Measurements from ENCODE around the gene HESX1. TPM values are rescaled to one million over a fixed set of nuclear protein-coding genes. Genes with fewer than 3 reads are reported as not detected.

Gene HESX1
- total and polyA plus RNA-seq, 2 experiments from 2014 or later = 0.58 TPM; not detected in 1

DNA sequence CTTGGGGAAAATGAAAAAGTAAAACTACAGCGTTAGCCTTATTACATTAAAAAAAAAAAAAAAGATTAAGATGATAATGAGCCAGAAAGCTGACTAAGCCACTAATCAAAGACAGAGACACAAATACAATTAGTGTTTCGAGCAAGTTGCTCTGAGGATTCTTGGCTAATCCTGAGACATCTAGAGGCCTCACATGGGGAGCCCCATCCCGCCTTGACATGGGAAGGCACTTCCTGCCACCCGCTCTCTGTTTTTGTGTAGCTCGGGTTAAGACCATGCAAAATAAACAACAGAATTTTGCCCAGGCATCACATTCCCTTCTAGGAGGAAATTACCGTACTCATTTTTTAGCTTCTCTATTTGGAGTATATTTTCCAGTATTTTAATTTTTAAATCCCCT, 15.3 kb downstream of the HESX1 start:
- 4 to 10% methylated on average over 6 of the region's 6 CpGs for WGBS, 2 experiments (ENCODE audit: low coverage in 1 of 2, low lambda C conversion rate in 2 of 2, missing lambda C conversion rate in 2 of 2)
- no peak overlapping the region for H3K9ac ChIP-seq
- no peaks in the 10 kb centered on the region for H3F3A ChIP-seq (ENCODE audit: insufficient read depth)
- H4K20me1 ChIP-seq (ENCODE audit: insufficient read depth) = no peaks in the 10 kb centered on the region
- peak; percentile 45 for DNase-seq
- H3K27me3 ChIP-seq (replicated peaks; ENCODE audit: insufficient read depth) = no peaks in the 10 kb centered on the region
- peak overlapping the region; percentile 63 for H2AFZ ChIP-seq
- H3K79me2 ChIP-seq (ENCODE audit: insufficient read depth) = no peaks in the 10 kb centered on the region
- H3K9me3 ChIP-seq (ENCODE audit: low read depth) = no peaks in the 10 kb centered on the region
- H3K4me2 ChIP-seq (ENCODE audit: unreplicated experiment) = no peak overlapping the region
- H3K27ac ChIP-seq = no peak overlapping the region
- in situ Hi-C loops (cut with MboI) = no loop called here
- H3K36me3 ChIP-seq (ENCODE audit: low read depth) = no peaks in the 10 kb centered on the region
- no peaks in the 10 kb centered on the region for H3K9me2 ChIP-seq (ENCODE audit: insufficient read depth)
- H3K4me1 ChIP-seq (ENCODE audit: insufficient read depth) = peaks cover 6% of the 10 kb centered on the region
- TF ChIP-seq EZH2 (IDR thresholded peaks at IDR 0.05; ENCODE audit: insufficient read depth, poor library complexity, severe bottlenecking) (no peak), EZH2phosphoT487 (IDR thresholded peaks at IDR 0.05; ENCODE audit: insufficient read depth, low read depth) (no peak)
- H3K4me3 ChIP-seq = no peak overlapping the region

DNA sequence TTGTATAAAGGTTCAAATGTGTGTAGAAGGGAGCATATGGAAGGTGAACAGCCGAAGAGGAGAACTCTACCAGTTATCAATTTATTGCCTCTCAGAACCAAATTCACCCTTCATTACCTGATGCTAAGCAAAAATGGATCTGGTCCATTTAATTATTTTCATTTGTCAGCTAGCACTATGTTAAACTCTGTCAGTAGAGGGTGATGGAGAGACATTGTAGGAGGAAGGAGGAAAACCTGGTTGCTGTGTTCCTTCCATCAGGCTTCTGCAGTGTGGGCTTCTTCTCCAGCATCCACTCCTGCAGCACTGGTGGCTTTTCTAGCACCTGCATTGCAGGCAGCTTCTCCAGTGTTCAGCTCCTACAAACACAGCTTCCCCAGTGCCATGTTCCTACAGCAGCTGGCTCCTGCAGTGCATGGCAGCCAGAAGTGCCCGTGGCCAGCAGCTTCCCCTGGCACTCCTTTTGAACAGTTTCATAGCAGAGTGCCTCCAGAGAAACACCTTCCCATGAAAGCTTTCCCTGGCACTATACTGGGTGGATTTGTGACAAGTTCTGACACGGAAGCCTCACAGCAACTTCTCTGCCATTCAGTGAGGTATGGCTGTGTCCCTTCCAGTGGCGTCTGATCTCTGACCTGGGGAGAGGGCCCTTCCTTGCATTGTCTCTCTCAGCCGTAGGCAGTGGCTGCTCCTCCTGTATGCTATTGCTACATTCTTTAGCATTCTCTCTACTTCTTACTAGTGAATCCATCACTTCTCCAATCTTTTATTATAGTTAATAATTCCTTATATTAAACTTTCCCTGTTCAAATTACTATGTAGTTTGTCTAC, 20.0 kb downstream of the HESX1 start:
- Histone ChIP-seq H3K27ac (no peak overlapping the region), H3K4me1 (ENCODE audit: insufficient read depth) (peaks cover 5% of the 10 kb centered on the region), H3K36me3 (ENCODE audit: low read depth) (no peaks in the 10 kb centered on the region), H4K20me1 (ENCODE audit: insufficient read depth) (no peaks in the 10 kb centered on the region), H3K9me2 (ENCODE audit: insufficient read depth) (no peaks in the 10 kb centered on the region), H3K4me2 (ENCODE audit: unreplicated experiment) (no peak overlapping the region), H3K27me3 (replicated peaks; ENCODE audit: insufficient read depth) (no peaks in the 10 kb centered on the region; the same call in 1 of the 2 replicates), H3F3A (ENCODE audit: insufficient read depth) (no peaks in the 10 kb centered on the region), H2AFZ (no peak overlapping the region), H3K4me3 (no peak overlapping the region), H3K9ac (no peak overlapping the region), H3K9me3 (ENCODE audit: low read depth) (no peaks in the 10 kb centered on the region), H3K79me2 (ENCODE audit: insufficient read depth) (no peaks in the 10 kb centered on the region)
- WGBS, 2 experiments (ENCODE audit: low coverage in 1 of 2, low lambda C conversion rate in 2 of 2, missing lambda C conversion rate in 2 of 2) = 51 to 54% methylated on average over 5 of the region's 5 CpGs
- no peak for TF ChIP-seq EZH2phosphoT487 (IDR thresholded peaks at IDR 0.05; ENCODE audit: insufficient read depth, low read depth)
- TF ChIP-seq EZH2 (IDR thresholded peaks at IDR 0.05; ENCODE audit: insufficient read depth, poor library complexity, severe bottlenecking) = no peak
- DNase-seq = peak; percentile 46
- in situ Hi-C loops (cut with MboI) = no loop called here

DNA sequence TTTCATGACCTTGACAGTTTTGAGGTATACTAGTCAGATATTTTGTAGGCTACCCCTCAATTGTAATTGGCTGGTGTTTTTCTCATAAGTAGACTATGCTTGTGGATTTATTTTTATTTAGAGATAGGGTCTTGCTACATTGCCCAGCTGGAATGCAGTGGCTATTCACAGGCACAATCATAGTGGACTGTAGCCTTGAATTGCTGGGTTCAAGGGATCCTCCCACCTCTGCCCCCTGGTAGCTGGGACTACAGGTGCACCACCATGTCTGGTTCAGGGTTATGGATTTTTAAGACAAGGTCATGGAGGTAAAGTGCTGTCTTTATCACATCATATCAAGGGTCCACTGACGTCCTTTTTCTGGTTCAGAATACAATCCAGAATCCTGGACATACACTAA, 23.7 kb downstream of the HESX1 start:
- H3K9me3 ChIP-seq (ENCODE audit: low read depth) = no peaks in the 10 kb centered on the region
- TF ChIP-seq EZH2 (IDR thresholded peaks at IDR 0.05; ENCODE audit: insufficient read depth, poor library complexity, severe bottlenecking) (no peak), EZH2phosphoT487 (IDR thresholded peaks at IDR 0.05; ENCODE audit: insufficient read depth, low read depth) (no peak)
- no peak overlapping the region for H3K4me2 ChIP-seq (ENCODE audit: unreplicated experiment)
- in situ Hi-C loops (cut with MboI) = no loop called here
- no peak overlapping the region for H2AFZ ChIP-seq
- H3K4me1 ChIP-seq (ENCODE audit: insufficient read depth) = no peaks in the 10 kb centered on the region
- H3K9ac ChIP-seq = no peak overlapping the region
- H3F3A ChIP-seq (ENCODE audit: insufficient read depth) = no peaks in the 10 kb centered on the region
- no peaks in the 10 kb centered on the region for H4K20me1 ChIP-seq (ENCODE audit: insufficient read depth)
- H3K9me2 ChIP-seq (ENCODE audit: insufficient read depth) = no peaks in the 10 kb centered on the region
- H3K79me2 ChIP-seq (ENCODE audit: insufficient read depth) = no peaks in the 10 kb centered on the region
- no peak overlapping the region for H3K4me3 ChIP-seq
- WGBS, 2 experiments (ENCODE audit: low coverage in 1 of 2, low lambda C conversion rate in 2 of 2, missing lambda C conversion rate in 2 of 2) = 30 to 47% methylated on average over 1 of the region's 1 CpG
- no peak for DNase-seq
- no peak overlapping the region for H3K27ac ChIP-seq
- no peaks in the 10 kb centered on the region; the same call in 1 of the 2 replicates for H3K27me3 ChIP-seq (replicated peaks; ENCODE audit: insufficient read depth)
- H3K36me3 ChIP-seq (ENCODE audit: low read depth) = no peaks in the 10 kb centered on the region

DNA sequence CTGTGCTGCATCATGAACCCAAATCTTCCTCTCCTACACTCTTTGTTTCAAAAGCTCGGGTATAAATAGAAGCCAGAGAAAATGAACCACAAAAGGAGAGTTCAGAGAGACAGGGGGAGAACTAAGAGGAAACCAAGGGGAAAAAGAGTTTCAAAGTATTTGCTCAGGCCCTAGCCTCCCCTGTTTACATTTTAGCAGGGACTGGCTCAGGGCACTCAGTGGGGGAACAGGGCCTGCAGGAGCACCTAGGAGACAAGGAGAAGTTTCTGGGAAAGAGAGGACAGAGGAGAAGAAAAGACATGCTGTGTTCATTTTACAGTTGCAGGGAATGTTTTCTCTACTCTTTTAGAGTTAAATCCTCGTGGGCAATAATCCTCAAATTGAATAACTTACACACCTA, 26.1 kb downstream of the HESX1 start:
- no peaks in the 10 kb centered on the region for H3K9me3 ChIP-seq (ENCODE audit: low read depth)
- no peak overlapping the region for H3K4me2 ChIP-seq (ENCODE audit: unreplicated experiment)
- H3K9ac ChIP-seq = no peak overlapping the region
- H2AFZ ChIP-seq = no peak overlapping the region
- no peaks in the 10 kb centered on the region for H3F3A ChIP-seq (ENCODE audit: insufficient read depth)
- H3K27me3 ChIP-seq (replicated peaks; ENCODE audit: insufficient read depth) = no peaks in the 10 kb centered on the region; the same call in 1 of the 2 replicates
- no peaks in the 10 kb centered on the region for H4K20me1 ChIP-seq (ENCODE audit: insufficient read depth)
- 49 to 53% methylated on average over 2 of the region's 2 CpGs for WGBS, 2 experiments (ENCODE audit: low coverage in 1 of 2, low lambda C conversion rate in 2 of 2, missing lambda C conversion rate in 2 of 2)
- H3K9me2 ChIP-seq (ENCODE audit: insufficient read depth) = no peaks in the 10 kb centered on the region
- H3K4me3 ChIP-seq = no peak overlapping the region
- TF ChIP-seq EZH2 (IDR thresholded peaks at IDR 0.05; ENCODE audit: insufficient read depth, poor library complexity, severe bottlenecking) (no peak), EZH2phosphoT487 (IDR thresholded peaks at IDR 0.05; ENCODE audit: insufficient read depth, low read depth) (no peak)
- in situ Hi-C loops (cut with MboI) = no loop called here
- DNase-seq = no peak
- H3K36me3 ChIP-seq (ENCODE audit: low read depth) = no peaks in the 10 kb centered on the region
- H3K27ac ChIP-seq = no peak overlapping the region
- no peaks in the 10 kb centered on the region for H3K4me1 ChIP-seq (ENCODE audit: insufficient read depth)
- H3K79me2 ChIP-seq (ENCODE audit: insufficient read depth) = no peaks in the 10 kb centered on the region

Measured in GM23248 (cell line).